Loucy (cell line): ENCODE measurements around the gene SLC28A1.
A peak's percentile ranks its signal among the peaks of the same experiment; 100 is the strongest.

Experiments used
- H2AFZ ChIP-seq: fragments of 200-600 bp; sonication (generic); 2 replicates; pipeline ENCODE4 v1.6.0; 2016; ENCODE audit warnings: antibody characterized with exemption, mild to moderate bottlenecking, low read length, moderate library complexity
- H3F3A ChIP-seq: fragments of 200-600 bp; 2 replicates; pipeline ENCODE4 v1.6.0; 2016; ENCODE audit warnings: antibody characterized with exemption, low read depth, mild to moderate bottlenecking
- H3K27me3 ChIP-seq: fragments of 200-600 bp; sonication (generic); 2 replicates; pipeline ENCODE4 v1.6.1; 2014; ENCODE audit warnings: low read length, mild to moderate bottlenecking; ENCODE audit not compliant: insufficient read depth, poor library complexity, severe bottlenecking
- H3K36me3 ChIP-seq: fragments of 200-600 bp; sonication (generic); 2 replicates; pipeline ENCODE4 v1.6.1; 2016; ENCODE audit warnings: low read length; ENCODE audit not compliant: insufficient read depth
- H3K4me1 ChIP-seq: fragments of 200-600 bp; sonication (generic); 2 replicates; pipeline ENCODE4 v1.5.1; 2014; ENCODE audit warnings: low read length, mild to moderate bottlenecking; ENCODE audit not compliant: insufficient read depth, poor library complexity, severe bottlenecking
- H3K4me2 ChIP-seq: fragments of 200-600 bp; sonication (generic); 2 replicates; pipeline ENCODE4 v1.6.0; 2014; ENCODE audit warnings: antibody characterized with exemption, low read length, low read depth, mild to moderate bottlenecking; ENCODE audit not compliant: poor library complexity, severe bottlenecking
- H3K4me3 ChIP-seq: fragments of 200-600 bp; sonication (generic); 2 replicates; pipeline ENCODE4 v1.5.1; 2014; ENCODE audit warnings: low read length, mild to moderate bottlenecking, mixed read lengths; ENCODE audit not compliant: poor library complexity, severe bottlenecking
- H3K79me2 ChIP-seq: fragments of 200-600 bp; sonication (generic); 2 replicates; pipeline ENCODE4 v1.6.1; 2014; ENCODE audit warnings: low read length; ENCODE audit not compliant: insufficient read depth
- H3K9ac ChIP-seq: fragments of 200-600 bp; sonication (generic); 2 replicates; pipeline ENCODE4 v1.6.0; 2014; ENCODE audit warnings: mild to moderate bottlenecking, low read depth, low read length, moderate library complexity; ENCODE audit not compliant: poor library complexity, severe bottlenecking
- H3K9me2 ChIP-seq: fragments of 200-600 bp; sonication (generic); replicated peaks from 2 replicates; pipeline ENCODE4 v1.6.1; 2016; ENCODE audit warnings: low read depth, low read length, mixed read lengths
- H3K9me3 ChIP-seq: fragments of 200-600 bp; sonication (generic); 2 replicates; pipeline ENCODE4 v1.6.1; 2014; ENCODE audit warnings: mild to moderate bottlenecking, antibody characterized with exemption, low read length, low read depth; ENCODE audit not compliant: insufficient read depth
- H4K20me1 ChIP-seq: fragments of 200-600 bp; sonication (generic); 2 replicates; pipeline ENCODE4 v1.6.0; 2014; ENCODE audit warnings: antibody characterized with exemption, low read length, mild to moderate bottlenecking; ENCODE audit not compliant: insufficient read depth, poor library complexity, severe bottlenecking
- CTCF ChIP-seq: fragments of 200-600 bp; sonication (generic); conservative IDR thresholded peaks from 2 replicates; pipeline ENCODE4 v1.5.1; 2014; ENCODE audit warnings: mild to moderate bottlenecking, antibody characterized with exemption, low read length
- EZH2phosphoT487 ChIP-seq: fragments of 200-600 bp; IDR thresholded peaks from 2 replicates; pipeline ENCODE4 v1.6.1; 2018; ENCODE audit warnings: antibody characterized with exemption, mild to moderate bottlenecking, moderate library complexity, borderline replicate concordance

The SLC28A1 gene

GRCh38 chr15:84840741-84841429 is 43.6 kb upstream of the SLC28A1 start:
- Histone ChIP-seq H4K20me1 (no peaks in the 10 kb centered on the region), H3K36me3 (no peaks in the 10 kb centered on the region), H3K4me2 (no peak overlapping the region), H3K4me1 (peaks cover 9% of the 10 kb centered on the region), H3K4me3 (no peak overlapping the region), H3K79me2 (no peaks in the 10 kb centered on the region), H3K9me2 (no peaks in the 10 kb centered on the region), H3F3A (no peaks in the 10 kb centered on the region), H3K9me3 (no peaks in the 10 kb centered on the region), H3K27me3 (no peaks in the 10 kb centered on the region), H3K9ac (no peak overlapping the region), H2AFZ (no peak overlapping the region)
- TF ChIP-seq EZH2phosphoT487 = no peak
- no peak for TF ChIP-seq CTCF

- no peak overlapping the region for H3K9ac ChIP-seq
- no peak overlapping the region for H3K4me2 ChIP-seq
- no peaks in the 10 kb centered on the region for H3K9me2 ChIP-seq
- peaks cover 5% of the 10 kb centered on the region; the same call in 1 of the 2 replicates for H3K9me3 ChIP-seq
- no peaks in the 10 kb centered on the region for H3K27me3 ChIP-seq
- no peak overlapping the region for H2AFZ ChIP-seq
- no peaks in the 10 kb centered on the region for H4K20me1 ChIP-seq
- H3K4me3 ChIP-seq = no peak overlapping the region
- no peaks in the 10 kb centered on the region for H3K36me3 ChIP-seq
- no peaks in the 10 kb centered on the region for H3F3A ChIP-seq
- H3K4me1 ChIP-seq = peaks cover 9% of the 10 kb centered on the region
- no peak for TF ChIP-seq CTCF
- no peak for TF ChIP-seq EZH2phosphoT487
- no peaks in the 10 kb centered on the region for H3K79me2 ChIP-seq
These were observed 41.7 kb upstream of the SLC28A1 start for GRCh38 chr15:84842781-84843180.

GRCh38 chr15:84844964-84845363 is 39.5 kb upstream of the SLC28A1 start:
- H3K9me2 ChIP-seq = no peaks in the 10 kb centered on the region
- H4K20me1 ChIP-seq = no peaks in the 10 kb centered on the region
- H3K27me3 ChIP-seq = no peaks in the 10 kb centered on the region
- H3K9ac ChIP-seq = no peak overlapping the region
- no peaks in the 10 kb centered on the region for H3K36me3 ChIP-seq
- H3F3A ChIP-seq = no peaks in the 10 kb centered on the region
- no peak overlapping the region for H3K4me3 ChIP-seq
- H3K9me3 ChIP-seq = peaks cover 5% of the 10 kb centered on the region; the same call in 1 of the 2 replicates
- peaks cover 9% of the 10 kb centered on the region for H3K4me1 ChIP-seq
- H2AFZ ChIP-seq = 0 out of 2 replicates have a peak overlapping the region, but pooled peaks have one; percentile 23
- TF ChIP-seq CTCF (no peak), EZH2phosphoT487 (no peak)
- H3K4me2 ChIP-seq = no peak overlapping the region
- H3K79me2 ChIP-seq = no peaks in the 10 kb centered on the region
